Stomach smooth muscle (tissue), 2 donors: ENCODE results near the gene TTC32.
A peak's percentile ranks its signal among the peaks of the same experiment; 100 is the strongest.

Source experiments
- H3K27ac ChIP-seq: one replicate; pipeline ENCODE4 v1.7.0; 2013; ENCODE audit warnings: mild to moderate bottlenecking, low read length, inconsistent platforms
- H3K27me3 ChIP-seq, 2 donors: one replicate each; pipeline ENCODE4 v1.7.0; 2013; ENCODE audit warnings: low read length in 2 of 2; ENCODE audit not compliant: insufficient read depth in 2 of 2, control insufficient read depth in 1 of 2
- H3K36me3 ChIP-seq, 2 donors: one replicate each; pipeline ENCODE4 v1.7.0; 2013; ENCODE audit warnings: low read length in 2 of 2; ENCODE audit not compliant: control insufficient read depth in 2 of 2, insufficient read depth in 2 of 2
- H3K4me1 ChIP-seq: one replicate; pipeline ENCODE4 v1.7.0; 2013; ENCODE audit warnings: low read length; ENCODE audit not compliant: control insufficient read depth, insufficient read depth
- H3K4me3 ChIP-seq, 2 donors: one replicate each; pipeline ENCODE4 v1.7.0; 2013; ENCODE audit warnings: low read length in 2 of 2
- H3K9ac ChIP-seq, 2 donors: one replicate each; pipeline ENCODE4 v1.7.0; 2013; ENCODE audit warnings: low read length in 2 of 2, mild to moderate bottlenecking in 1 of 2
- H3K9me3 ChIP-seq, 2 donors: one replicate each; pipeline ENCODE4 v1.7.0; 2013; ENCODE audit warnings: low read length in 2 of 2; ENCODE audit not compliant: control insufficient read depth in 2 of 2
- donor health status: healthy.
- donor health status: Pancreatic carcinoma.

TTC32 gene

DNA sequence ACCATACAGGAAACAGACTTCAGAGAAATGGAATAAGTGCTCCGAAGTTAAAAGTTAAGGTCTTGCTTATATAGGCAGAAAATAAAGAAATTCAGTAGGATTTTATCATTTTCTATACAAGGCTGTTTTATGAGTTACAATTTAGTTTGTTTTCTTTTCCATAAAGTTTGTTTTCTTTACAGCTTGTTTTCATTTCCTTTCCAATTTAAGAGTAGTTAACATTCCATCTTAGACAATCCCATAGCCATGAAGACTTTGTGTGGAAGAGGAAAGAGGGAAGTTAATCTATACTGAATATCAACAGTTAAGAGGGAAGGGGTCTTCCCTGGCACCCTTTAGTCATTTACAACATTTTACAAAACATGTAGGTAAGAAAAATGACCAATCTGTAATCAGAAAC lies 26.5 kb downstream of the TTC32 start:
- H3K4me1 ChIP-seq: no peaks in the 10 kb centered on the region
- no peak overlapping the region for H3K27ac ChIP-seq
- H3K36me3 ChIP-seq: no peaks in the 10 kb centered on the region
- no peaks in the 10 kb centered on the region for H3K9me3 ChIP-seq
- no peaks in the 10 kb centered on the region for H3K27me3 ChIP-seq
- H3K9ac ChIP-seq: no peak overlapping the region
- no peak overlapping the region for H3K4me3 ChIP-seq

DNA sequence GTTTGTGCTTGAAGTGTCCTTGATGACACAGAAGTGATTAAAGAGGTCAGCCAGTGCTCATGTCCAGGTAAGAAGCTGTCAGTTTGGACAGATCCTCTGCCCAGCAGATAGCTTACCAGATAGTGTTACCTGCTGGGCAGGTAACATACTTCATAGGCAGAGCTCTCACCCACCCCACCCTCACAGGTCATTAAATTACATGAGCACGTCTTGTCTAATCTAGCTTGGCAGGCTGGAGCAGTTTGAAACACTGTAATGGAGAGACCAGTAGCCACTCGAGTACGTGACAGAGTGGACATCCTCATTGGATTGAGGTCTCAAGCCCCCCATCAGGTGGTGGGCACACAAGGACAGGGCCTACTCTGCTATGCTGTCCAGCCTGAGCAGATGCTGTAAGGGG lies 27.1 kb downstream of the TTC32 start:
- no peak overlapping the region for H3K4me3 ChIP-seq
- H3K9me3 ChIP-seq: no peaks in the 10 kb centered on the region
- H3K36me3 ChIP-seq: no peaks in the 10 kb centered on the region
- H3K4me1 ChIP-seq: no peaks in the 10 kb centered on the region
- H3K27me3 ChIP-seq: no peaks in the 10 kb centered on the region
- no peak overlapping the region for H3K27ac ChIP-seq
- no peak overlapping the region for H3K9ac ChIP-seq

DNA sequence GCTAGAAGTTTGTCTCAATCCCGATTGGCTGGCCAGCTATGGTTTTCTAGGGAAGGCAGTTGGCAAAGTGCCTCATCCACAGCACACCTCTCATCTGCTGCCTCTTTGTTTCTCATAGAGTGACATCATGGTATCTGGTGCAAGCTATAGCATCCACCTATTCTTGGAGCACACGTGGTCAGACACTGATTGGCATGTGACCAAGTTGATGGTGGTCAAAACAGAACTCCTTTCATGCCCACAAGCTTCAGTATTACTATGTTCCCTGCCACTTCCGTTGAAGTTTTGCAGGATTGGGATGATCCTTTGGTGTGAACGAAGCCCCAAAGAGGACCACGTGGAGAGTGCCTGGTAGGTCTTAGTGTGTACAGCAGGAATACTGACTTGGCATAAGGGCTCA lies 28.8 kb downstream of the TTC32 start:
- H3K27me3 ChIP-seq: peaks cover 3 to 10% of the 10 kb centered on the region in 2 donors
- no peaks in the 10 kb centered on the region for H3K36me3 ChIP-seq
- H3K27ac ChIP-seq: no peak overlapping the region
- no peak overlapping the region for H3K4me3 ChIP-seq
- H3K4me1 ChIP-seq: no peaks in the 10 kb centered on the region
- no peak overlapping the region for H3K9ac ChIP-seq
- H3K9me3 ChIP-seq: no peaks in the 10 kb centered on the region

DNA sequence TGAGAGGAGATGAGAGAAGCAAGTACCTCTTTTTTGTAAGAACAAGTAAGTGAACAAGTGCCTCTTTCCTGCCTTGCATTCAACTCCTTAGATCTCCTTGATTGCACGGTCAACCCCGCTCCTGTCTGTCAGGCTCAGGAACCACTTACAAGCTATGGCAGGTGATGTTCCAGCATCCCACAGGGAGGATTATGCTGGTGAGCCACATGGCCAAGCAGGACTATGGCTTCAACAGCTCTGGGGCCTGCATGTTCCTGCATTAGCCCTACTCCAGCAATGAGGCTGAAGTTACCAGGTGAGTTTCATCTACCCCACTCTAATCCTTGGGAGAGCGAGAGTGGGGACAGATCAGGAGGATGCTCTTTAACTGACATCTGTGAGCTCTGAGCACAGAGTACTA lies 29.5 kb downstream of the TTC32 start:
- Histone ChIP-seq H3K9ac (no peak overlapping the region), H3K4me3 (no peak overlapping the region), H3K27ac (no peak overlapping the region), H3K36me3 (no peaks in the 10 kb centered on the region), H3K27me3 (peaks cover 3 to 10% of the 10 kb centered on the region in 2 donors), H3K9me3 (no peaks in the 10 kb centered on the region), H3K4me1 (no peaks in the 10 kb centered on the region)

DNA sequence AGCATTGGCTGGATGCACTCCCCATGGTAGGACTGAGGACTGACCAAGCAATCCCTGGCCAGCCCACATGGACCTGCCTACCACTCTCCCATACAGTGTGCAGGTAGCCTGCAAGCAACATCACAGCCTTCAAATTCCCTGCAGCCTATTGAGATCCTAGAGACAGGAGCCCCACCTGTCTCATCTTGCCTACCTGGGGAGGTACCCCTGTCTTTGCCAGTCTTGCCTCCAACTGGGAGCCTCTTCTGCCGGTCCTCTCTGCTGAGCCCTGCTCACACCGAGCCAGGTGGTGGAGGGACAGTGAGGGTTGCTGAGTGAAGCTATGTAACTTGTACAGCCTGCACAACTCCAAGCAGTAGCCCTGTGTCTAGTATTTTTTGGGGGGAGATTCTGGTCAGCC lies 29.9 kb downstream of the TTC32 start:
- Histone ChIP-seq H3K4me1 (no peaks in the 10 kb centered on the region), H3K9me3 (no peaks in the 10 kb centered on the region), H3K27ac (no peak overlapping the region), H3K36me3 (no peaks in the 10 kb centered on the region), H3K4me3 (no peak overlapping the region), H3K9ac (no peak overlapping the region), H3K27me3 (peaks cover 3 to 10% of the 10 kb centered on the region in 2 donors)

DNA sequence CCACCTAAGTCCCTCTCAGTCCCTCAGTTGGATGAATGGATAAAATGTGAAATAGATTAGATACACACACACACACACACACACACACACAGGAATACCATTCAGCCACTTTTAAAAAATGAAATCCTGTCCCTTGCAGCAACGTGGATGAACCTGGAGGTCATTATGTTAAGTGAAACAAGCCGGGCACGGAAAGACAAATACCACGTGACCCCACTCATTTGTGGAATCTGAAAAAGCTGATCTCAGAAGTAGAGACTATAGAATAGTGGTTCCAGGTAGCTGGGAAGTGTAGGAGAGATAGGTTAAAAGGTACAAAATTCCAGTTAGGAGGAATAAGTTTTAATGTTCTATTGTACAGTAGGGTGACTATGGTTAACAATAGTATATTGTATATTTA lies 31.0 kb downstream of the TTC32 start:
- H3K9ac ChIP-seq: no peak overlapping the region
- no peaks in the 10 kb centered on the region for H3K9me3 ChIP-seq
- no peak overlapping the region for H3K4me3 ChIP-seq
- no peaks in the 10 kb centered on the region for H3K36me3 ChIP-seq
- no peak overlapping the region for H3K27ac ChIP-seq
- H3K27me3 ChIP-seq: peaks cover 5 to 10% of the 10 kb centered on the region in 2 donors
- H3K4me1 ChIP-seq: no peaks in the 10 kb centered on the region

DNA sequence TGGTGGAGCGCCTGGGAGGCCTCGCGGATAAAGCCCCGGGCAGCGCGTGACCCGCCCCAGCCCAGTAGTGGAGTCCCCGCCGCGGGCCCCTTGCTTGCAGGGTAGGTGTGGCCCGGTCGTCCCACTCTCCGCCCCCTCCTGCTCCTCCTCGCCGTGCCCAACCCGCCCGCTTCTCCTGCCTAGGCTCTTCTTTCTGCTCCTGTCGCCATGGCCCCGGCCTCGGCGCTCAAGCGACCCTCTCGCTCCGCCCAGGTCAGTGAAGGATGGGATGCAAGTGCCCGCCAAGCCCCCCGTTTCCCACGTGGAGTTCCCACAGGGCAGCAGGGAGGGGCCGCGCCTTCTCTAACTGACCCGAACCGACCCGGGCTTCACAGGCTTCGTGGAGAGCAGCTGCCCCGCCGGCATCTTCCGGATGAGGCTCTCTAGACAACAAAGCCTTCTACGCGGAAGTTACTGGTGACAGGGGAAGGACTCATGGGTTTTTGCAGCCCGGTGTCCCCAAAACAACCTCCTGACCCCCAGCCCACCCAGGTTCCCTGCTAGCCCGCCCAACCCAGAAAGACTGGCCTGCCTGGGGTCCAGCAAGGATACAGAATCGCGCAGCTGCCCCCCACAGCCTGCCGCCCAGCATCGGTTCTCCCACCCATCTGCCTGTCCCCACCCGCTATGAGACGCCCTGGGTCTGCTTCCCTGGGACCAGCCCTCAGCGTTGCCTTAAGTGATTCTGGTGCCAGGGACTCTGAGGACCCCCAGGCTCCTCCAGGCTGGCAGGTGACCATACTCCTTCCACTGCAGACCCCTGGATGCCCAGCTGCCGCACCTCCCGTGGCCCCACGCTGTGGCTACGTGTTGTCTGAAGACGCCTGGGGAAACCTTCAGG lies 32.8 kb downstream of the TTC32 start:
- peak overlapping the region; percentile 12 to 69 for H3K4me3 ChIP-seq
- H3K4me1 ChIP-seq: no peaks in the 10 kb centered on the region
- H3K9ac ChIP-seq: peak overlapping the region in 1 of 2 donors; percentile 38
- H3K27me3 ChIP-seq: peaks cover 5 to 10% of the 10 kb centered on the region in 2 donors
- no peak overlapping the region for H3K27ac ChIP-seq
- no peaks in the 10 kb centered on the region for H3K9me3 ChIP-seq
- H3K36me3 ChIP-seq: no peaks in the 10 kb centered on the region

DNA sequence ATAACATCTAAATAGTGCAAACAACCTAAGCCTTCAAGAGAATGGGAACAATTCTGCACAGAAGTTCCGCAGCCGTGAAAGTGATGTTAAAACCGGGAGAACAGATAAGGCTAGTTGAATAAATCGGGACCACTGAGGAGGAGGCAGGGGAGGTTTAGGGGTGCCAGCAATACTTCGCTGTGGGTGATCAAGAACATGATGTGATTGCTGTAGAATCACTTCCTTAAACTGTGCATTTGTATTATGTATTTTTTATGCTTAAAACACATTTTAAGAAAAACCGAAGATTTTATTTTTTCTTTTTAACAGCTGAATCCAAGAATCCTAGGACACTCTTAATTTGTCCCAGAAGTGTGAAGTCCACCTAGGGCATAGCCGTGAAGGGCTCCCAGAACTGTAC lies 33.6 kb downstream of the TTC32 start:
- peak overlapping the region in 1 of 2 donors; percentile 38 for H3K9ac ChIP-seq

DNA sequence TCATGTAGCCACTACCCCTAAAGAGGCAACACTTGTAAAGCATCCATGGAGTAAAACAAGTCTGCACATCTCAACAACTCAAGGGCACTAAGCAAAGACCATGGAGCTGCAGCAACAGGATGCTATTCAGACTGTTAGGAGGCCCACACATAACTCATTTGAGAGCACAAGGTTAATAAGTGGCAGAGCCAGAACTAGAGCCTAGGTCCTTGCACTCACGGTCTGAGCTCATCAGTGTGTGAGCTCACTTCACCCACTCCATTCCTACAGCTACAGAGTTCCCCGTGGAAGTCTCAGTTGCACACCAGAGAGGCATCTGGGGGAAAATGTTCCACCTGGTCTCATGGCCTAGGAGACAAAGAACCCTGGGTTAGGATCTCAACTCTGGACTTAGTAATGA lies 35.0 kb downstream of the TTC32 start:
- Histone ChIP-seq H3K27ac (no peak overlapping the region), H3K4me1 (peaks cover 10% of the 10 kb centered on the region), H3K27me3 (peaks cover 5 to 10% of the 10 kb centered on the region in 2 donors), H3K9ac (no peak overlapping the region), H3K36me3 (no peaks in the 10 kb centered on the region), H3K4me3 (no peak overlapping the region), H3K9me3 (no peaks in the 10 kb centered on the region)

More for the DNA sequence above, 33.6 kb downstream of the TTC32 start:
- peak overlapping the region in 1 of 2 donors; percentile 69 for H3K4me3 ChIP-seq
- peaks cover 5 to 10% of the 10 kb centered on the region in 2 donors for H3K27me3 ChIP-seq
- H3K4me1 ChIP-seq: peaks cover 7% of the 10 kb centered on the region
- H3K9me3 ChIP-seq: no peaks in the 10 kb centered on the region
- H3K36me3 ChIP-seq: no peaks in the 10 kb centered on the region
- H3K27ac ChIP-seq: no peak overlapping the region

DNA sequence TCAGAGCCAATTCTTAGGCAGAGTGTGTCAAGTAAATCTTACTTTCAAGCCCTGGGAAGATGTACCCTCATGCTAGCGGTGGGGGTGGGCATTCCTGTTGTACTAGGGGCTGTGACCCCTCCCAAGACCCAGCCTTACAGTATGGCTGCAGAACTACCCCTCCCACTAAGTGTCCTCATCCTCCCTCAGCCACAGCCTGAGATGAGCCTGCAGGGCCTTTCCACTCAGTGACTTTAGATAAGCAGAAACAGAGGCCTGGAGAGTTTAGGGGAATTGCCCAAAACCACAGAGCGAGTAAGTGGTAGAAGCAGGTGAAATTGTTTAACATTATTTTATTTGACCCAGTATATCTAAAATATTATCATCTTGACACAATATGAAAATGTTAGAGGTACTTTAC lies 36.6 kb downstream of the TTC32 start:
- Histone ChIP-seq H3K9me3 (no peaks in the 10 kb centered on the region), H3K9ac (no peak overlapping the region), H3K36me3 (no peaks in the 10 kb centered on the region), H3K27me3 (peaks cover 5 to 10% of the 10 kb centered on the region in 2 donors), H3K4me1 (peaks cover 10% of the 10 kb centered on the region), H3K4me3 (no peak overlapping the region), H3K27ac (no peak overlapping the region)

DNA sequence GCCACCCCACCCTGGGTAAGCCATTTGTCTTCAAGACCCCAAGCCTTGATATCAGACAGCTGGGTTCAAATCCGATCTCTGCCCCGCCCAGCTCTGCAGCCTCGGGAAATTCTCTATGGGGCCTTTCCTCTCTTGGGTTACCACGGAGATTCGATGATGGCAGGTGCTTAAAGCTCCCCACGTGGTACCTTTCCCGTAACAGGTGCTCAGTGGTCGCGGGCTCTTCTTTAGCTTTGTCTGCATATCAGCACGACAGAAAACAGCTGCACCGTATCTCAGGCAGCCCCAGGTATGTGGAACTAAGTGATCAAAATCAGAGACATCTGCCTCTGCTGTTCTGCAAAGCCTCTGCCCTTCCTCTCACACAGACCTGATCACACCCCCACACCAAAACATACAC lies 37.4 kb downstream of the TTC32 start:
- peaks cover 10% of the 10 kb centered on the region for H3K4me1 ChIP-seq
- no peaks in the 10 kb centered on the region for H3K36me3 ChIP-seq
- H3K9ac ChIP-seq: no peak overlapping the region
- no peak overlapping the region for H3K4me3 ChIP-seq
- no peaks in the 10 kb centered on the region for H3K9me3 ChIP-seq
- H3K27ac ChIP-seq: no peak overlapping the region
- H3K27me3 ChIP-seq: peaks cover 3 to 10% of the 10 kb centered on the region in 2 donors
